Fibroblast of upper back skin (primary cell): ENCODE results near the gene HBG1.
"Not testable (repeated sequence)": the region's sequence is repeated elsewhere in the genome, so short reads cannot be mapped to it uniquely, and the experiment has no call there.

Source experiments
- DNase-seq: peaks from one replicate; pipeline ENCODE4 v3.0.0-alpha.2; 2013

The HBG1 gene

GRCh38 chr11:5276697-5277096 is 27.0 kb upstream of the HBG1 start:
- no peak for DNase-seq

- DNase-seq: no peak
Measured at GRCh38 chr11:5275369-5276110, 25.9 kb upstream of the HBG1 start.

GRCh38 chr11:5274395-5274794 is 24.7 kb upstream of the HBG1 start:
- DNase-seq: peak; percentile 8

- DNase-seq: no peak
Measured at GRCh38 chr11:5272395-5273017, 22.8 kb upstream of the HBG1 start.

- DNase-seq: no peak
Measured at GRCh38 chr11:5269715-5270147, 20.1 kb upstream of the HBG1 start, which contains the start of gene HBE1. Gene HBE1 (minus strand): TSS chr11:5269945. CDS start chr11:5269890, 55 bp downstream.

GRCh38 chr11:5267033-5267563 is 17.4 kb upstream of the HBG1 start:
- DNase-seq: no peak

- DNase-seq: no peak
Measured at GRCh38 chr11:5266609-5267008, 17.0 kb upstream of the HBG1 start.

GRCh38 chr11:5265832-5266231 is 16.2 kb upstream of the HBG1 start:
- no peak for DNase-seq

GRCh38 chr11:5258543-5259262 is 9.0 kb upstream of the HBG1 start:
- no peak for DNase-seq

- no peak for DNase-seq
Measured at GRCh38 chr11:5257296-5257695, 7.6 kb upstream of the HBG1 start.

GRCh38 chr11:5254646-5255413 is 5.2 kb upstream of the HBG1 start, which contains the start of gene HBG2:
Gene HBG2 (minus strand): TSS chr11:5254781. CDS start chr11:5254728, 53 bp downstream.
- not testable (repeated sequence) for DNase-seq

GRCh38 chr11:5254023-5254422 is 4.4 kb upstream of the HBG1 start:
- not testable (repeated sequence) for DNase-seq

GRCh38 chr11:5253440-5253839 is 3.8 kb upstream of the HBG1 start:
- not testable (repeated sequence) for DNase-seq

GRCh38 chr11:5252919-5253265 is 3.2 kb upstream of the HBG1 start:
- DNase-seq: no peak

GRCh38 chr11:5252192-5252918 is 2.7 kb upstream of the HBG1 start:
- no peak for DNase-seq

GRCh38 chr11:5251746-5252145 is 2.1 kb upstream of the HBG1 start:
- DNase-seq: no peak

- DNase-seq: no peak
Measured at GRCh38 chr11:5250543-5251204, 1.0 kb upstream of the HBG1 start.

GRCh38 chr11:5248498-5248897 is 1.2 kb downstream of the HBG1 start:
- DNase-seq: not testable (repeated sequence)

- DNase-seq: no peak
Measured at GRCh38 chr11:5247472-5248192, 2.0 kb downstream of the HBG1 start.

- no peak for DNase-seq
Measured at GRCh38 chr11:5246772-5247471, 2.7 kb downstream of the HBG1 start.
